Stimulated activated CD8-positive, alpha-beta memory T cell treated with anti-CD3 and anti-CD28 coated beads, Interleukin-12 subunit alpha, Interleukin-12 subunit beta, amount 100 ng/mL, for 4 hours (primary cell): ENCODE results near the gene ADIPOR2.
"Not testable (repeated sequence)": the region's sequence is repeated elsewhere in the genome, so short reads cannot be mapped to it uniquely, and the experiment has no call there.

ENCODE experiments used
- DNase-seq: peaks from one replicate; pipeline ENCODE4 v3.0.0-alpha.2; 2020; ENCODE audit warnings: low read depth

ADIPOR2 gene

DNA sequence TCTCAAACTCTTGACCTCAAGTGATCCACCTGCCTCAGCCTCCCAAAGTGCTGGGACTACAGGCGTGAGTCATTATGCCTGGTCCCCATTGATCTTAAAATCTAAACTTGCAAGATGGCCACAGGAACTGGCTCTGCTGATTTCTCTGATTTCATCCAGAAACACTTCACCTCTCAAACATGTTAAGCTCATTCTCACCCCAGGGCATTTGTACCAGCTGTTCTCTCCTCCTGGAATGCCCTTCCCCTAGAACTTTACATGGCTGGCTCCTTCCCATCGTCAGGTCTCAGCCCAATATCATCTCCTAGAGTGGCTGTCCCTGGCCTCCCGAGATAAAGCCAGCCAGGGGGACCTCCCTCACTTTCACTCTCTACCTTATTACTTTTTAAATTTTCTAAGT, 124.2 kb downstream of the ADIPOR2 start:
- no peak for DNase-seq

DNA sequence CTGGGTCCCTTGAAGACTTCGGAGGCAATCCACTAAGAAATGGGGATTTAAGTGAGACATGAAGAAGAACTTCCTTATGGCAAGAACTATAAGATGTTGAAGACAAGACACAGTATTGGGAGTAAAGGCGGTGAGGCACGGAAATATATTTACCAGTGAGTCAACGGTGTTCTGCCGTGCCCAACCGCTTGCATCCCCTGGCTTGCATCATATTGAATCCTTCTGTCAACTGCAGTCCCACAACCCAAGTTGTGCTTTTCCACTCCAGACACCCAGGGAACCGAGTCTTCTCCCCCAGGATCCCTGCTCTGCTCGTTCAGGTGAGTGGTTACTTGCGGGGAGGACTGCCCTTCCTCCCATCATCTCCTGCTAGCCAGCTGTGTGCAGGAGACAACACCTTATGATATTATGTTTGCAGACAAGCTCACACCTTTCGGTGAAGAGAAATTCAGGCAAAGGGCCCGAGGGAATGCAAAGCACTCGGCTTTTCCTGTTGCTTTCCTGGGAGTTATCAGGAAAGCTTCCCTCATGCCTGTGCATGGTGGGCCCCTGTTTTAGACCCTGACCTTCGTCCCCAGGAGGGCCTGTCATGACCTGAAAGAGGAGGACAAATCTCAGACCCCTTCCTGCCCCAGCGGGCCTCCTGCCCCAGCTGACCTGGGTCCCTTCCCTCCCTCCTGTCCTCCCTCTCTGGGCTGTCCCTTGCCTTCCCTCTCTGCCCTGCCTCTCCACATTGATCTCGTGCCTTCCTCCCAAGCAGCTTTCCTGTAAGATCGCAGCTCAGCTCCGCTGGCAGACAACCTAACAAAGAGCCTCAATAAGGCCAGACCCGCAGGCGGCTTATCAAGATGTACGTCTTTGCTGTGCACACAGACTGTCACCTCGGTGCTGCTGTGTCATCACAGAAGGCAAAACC, 125.2 kb downstream of the ADIPOR2 start:
- DNase-seq: no peak

DNA sequence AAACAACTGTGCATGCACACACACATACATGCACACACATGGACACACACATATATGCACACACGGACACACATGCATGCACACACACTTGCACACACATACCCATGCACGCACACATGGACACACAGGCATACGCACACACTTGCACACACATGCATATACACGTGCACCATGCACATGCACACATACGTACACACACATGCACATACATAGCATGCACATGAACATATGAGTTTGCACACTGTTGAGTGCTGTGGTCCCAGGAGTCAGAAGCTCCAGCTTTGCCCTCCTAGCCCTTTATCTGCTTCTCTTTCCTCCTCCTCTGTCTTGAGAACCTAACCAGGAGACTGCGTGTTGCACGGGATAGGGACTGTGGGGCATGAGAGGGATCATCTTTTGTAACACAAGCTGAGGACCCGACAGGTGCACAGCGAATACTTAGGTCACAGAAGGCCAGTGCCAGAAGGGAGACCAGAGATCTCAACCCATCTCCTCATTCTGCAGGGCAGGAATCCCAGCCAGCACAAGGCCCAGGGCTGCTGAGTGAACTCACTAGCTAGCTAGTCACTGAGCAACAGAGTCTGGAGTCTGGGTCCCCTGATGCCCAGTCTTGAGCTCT, 126.0 kb downstream of the ADIPOR2 start:
- no peak for DNase-seq

DNA sequence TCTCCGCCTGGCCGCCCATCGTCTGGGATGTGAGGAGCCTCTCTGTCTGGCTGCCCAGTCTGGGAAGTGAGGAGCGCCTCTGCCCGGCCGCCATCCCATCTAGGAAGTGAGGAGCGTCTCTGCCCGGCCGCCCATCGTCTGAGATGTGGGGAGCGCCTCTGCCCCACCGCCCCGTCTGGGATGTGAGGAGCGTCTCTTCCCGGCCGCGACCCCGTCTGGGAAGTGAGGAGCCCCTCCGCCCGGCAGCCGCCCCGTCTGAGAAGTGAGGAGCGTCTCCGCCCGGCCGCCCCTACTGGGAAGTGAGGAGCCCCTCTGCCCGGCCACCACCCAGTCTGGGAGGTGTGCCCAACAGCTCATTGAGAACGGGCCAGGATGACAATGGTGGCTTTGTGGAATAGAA, 127.1 kb downstream of the ADIPOR2 start:
- not testable (repeated sequence) for DNase-seq

DNA sequence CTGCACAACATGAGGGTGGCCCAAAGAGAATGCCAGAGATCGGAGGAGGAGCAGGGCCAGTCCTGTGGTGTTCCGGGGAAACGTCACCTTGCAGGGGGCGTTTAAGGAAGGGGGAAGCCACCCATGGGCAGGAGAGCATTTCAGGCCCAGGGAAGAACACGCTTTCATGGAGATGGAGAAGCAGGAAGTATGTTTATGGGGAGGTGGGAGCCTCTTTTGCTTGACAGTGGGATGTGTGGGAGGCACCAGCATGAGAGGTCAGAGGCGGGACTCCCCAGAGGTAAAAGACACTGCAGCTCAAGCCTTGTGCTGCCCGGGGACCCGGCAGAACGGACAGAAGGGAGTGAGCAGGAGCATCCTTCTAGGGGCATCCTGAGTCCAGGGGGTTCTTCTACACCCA, 128.2 kb downstream of the ADIPOR2 start:
- no peak for DNase-seq

DNA sequence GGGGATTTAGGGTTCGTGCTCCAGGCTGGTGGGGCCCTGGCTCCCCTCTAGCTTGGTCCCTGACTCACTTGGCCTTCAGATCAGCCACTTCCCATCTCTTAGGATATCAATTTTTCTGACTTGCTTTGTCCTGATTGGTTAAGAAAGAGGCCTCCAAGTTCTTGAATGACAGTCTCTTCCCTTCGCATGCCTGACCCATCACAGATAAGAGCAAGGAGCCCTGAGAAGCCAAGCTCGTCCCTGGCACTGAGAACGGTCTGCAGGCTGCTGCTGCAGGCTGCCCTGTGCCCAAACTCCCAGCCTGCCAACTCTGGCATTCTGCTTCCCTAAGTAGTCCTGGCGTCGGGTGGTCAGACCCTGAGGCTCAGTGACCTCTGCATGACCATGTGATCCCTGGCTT, 128.7 kb downstream of the ADIPOR2 start:
- no peak for DNase-seq

DNA sequence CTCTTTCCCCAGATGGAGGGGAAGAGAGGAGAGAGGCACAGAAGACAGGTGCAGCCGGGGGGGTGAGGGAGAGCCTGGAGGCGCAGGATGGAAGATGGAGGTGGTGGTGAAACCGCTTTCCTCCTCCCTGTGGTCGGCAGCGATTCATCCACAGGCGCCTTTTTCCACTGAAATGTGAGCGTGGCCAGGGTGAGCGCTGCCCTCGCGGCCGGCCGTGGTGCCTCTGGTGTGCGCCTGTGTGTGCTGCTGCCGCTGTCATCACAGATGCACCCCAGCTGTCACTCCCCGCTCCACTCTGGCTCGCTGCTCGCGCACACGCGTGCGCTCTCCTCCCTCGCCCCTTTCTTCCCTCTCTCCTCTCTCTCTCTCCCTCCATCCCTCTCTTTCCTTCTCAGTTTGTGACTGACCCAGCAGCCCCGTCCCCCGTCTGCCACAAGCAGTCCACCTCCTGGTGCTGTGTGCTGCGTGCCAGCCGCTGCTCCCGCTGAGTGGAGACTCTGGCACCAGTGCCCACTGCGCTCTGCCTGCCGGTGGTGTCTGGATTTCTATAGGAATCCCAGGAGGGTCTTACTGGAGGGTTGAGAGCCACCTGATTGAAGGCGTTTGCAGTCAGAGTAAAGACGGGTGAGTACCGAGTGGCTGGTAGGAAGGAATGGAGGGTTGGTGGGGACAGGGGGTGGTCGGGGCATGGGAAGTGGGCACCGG, 129.5 kb downstream of the ADIPOR2 start, which contains the start of gene LRTM2:
Gene LRTM2 (plus strand): TSS at position 375 of the 705 bp plus-strand sequence. CDS start 7,584 bp downstream, outside the sequence.
- no peak for DNase-seq

DNA sequence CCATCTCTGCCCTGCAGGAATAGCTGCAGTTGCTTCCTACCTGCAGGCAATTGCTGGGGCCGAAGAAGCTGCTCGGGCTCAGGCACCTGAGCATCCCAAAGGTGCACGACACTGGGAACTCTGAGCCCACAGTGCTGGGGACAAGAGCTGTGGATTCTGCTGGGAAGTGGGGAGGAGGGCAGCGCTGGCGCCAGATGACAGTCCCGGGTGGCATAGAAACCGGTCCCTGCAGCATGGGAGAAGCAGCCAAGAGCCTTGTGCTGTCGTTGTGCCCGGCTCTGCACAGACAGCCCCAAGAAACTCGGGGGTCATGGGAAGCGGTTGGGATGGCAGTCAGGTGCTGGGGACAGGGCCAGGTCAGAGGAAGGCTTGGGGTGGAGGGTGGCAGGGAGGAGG, 130.0 kb downstream of the ADIPOR2 start:
- DNase-seq: no peak

DNA sequence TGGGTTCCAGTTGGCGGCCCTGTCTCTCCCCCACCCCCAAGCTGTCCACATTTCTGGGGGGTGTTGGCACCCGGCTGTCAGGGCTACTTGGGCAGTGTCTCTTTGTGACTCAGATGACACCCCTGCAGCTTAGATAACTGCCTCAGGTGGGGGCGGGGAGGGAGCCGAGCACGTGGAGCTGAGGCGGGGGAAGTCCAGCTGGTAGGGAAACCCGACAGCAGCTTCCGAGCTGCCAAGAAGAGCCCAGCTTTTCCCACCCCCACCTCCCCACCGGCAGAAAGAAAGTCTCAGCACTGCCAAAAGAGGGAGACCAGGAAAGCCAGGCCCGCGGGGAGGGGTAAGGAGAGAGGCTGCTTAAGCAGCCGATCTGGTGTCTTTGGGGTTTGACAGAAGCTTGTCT, 130.9 kb downstream of the ADIPOR2 start:
- no peak for DNase-seq

DNA sequence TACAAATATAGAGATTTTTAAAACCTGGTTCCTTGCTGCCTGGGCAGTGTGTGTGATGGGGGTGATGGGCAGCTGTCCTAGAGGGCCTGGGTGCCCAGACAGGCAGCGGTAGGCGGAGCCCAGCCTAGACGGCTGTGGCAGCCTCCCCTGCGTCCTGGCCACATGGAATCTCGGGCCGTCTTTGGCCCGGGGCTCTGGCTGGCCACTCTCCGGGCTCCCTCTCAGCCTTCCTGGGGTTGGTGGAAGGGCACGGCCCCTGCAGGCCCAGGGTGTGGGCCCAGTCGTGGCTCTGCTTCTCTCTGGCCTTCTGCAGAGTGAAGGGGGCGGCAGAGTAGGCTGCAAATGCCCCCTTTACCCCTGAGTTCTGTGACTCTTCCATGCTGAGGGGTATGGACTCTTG, 131.8 kb downstream of the ADIPOR2 start:
- DNase-seq: no peak

DNA sequence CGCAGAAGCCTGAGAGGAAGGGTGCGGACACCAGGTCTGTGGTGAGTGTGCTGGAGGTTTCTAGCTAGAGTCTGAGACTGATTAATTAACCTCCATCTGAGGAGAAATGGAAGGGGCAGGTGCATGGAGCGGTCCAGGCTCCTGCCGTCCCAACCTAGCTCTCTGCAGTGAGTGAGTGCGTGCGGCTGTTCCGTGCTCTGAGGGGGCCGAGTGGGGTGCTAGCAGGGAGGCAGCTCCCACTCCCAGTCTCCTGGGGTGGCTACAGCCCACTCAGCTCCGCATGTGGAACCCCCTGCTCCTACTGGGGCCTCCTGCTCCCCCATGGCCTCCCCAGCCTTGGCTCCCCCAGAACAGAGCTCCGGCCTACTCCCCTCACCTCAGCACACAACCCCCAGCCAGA, 132.4 kb downstream of the ADIPOR2 start:
- DNase-seq: no peak

DNA sequence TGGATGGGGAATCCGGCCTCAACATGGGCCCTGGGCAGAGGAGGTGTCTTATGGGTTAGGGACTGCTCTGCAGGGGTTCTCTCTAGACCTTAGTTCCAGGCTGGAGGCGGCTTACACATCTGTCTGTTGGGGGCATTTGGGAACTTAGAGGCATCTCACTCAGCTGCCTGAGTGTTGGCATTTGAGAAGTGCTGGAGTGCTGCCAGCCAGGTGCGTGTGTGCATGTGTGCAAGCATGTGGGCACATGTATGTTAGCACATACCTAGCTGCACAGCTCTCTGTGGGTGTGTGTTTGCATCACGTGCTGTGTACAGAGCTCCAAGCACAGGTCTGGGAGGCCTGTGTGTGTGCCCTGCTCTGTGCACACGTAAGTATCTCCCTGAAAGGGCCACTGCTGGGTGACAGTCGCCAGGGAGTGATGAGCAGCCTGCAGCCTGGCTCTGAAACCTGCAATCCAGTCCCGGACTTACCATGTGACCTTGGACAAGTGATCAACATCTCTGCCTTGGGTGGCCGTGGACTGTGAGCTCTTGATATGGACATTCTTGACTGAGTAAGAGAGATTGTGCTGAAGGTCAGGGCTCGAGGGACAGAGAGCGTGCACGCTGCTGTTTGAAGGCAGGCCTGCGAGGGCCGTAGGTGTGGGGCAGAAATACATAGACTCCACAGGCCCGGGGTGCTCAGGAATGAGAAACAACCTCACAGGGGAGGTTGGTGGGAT, 134.7 kb downstream of the ADIPOR2 start:
- no peak for DNase-seq

DNA sequence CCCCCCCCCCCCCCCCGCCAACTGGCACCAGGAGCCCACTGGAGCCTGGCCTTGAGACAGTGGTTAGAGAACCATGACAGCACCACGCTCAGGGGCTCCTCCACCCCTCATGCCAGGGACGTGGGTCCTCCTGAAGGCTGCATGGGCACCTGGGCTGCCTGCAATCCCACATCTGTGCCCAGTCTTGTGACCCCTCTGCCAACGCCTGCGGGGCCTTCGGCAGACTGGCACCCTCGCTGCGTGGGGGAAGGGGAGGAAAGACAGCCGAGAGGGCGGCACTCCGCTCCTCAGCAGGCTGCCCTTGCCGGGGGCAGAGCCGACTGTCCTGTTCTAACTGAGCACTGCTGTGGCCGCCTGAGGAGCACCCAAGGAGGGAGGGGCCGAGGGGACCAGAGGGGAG, 135.5 kb downstream of the ADIPOR2 start:
- DNase-seq: no peak

DNA sequence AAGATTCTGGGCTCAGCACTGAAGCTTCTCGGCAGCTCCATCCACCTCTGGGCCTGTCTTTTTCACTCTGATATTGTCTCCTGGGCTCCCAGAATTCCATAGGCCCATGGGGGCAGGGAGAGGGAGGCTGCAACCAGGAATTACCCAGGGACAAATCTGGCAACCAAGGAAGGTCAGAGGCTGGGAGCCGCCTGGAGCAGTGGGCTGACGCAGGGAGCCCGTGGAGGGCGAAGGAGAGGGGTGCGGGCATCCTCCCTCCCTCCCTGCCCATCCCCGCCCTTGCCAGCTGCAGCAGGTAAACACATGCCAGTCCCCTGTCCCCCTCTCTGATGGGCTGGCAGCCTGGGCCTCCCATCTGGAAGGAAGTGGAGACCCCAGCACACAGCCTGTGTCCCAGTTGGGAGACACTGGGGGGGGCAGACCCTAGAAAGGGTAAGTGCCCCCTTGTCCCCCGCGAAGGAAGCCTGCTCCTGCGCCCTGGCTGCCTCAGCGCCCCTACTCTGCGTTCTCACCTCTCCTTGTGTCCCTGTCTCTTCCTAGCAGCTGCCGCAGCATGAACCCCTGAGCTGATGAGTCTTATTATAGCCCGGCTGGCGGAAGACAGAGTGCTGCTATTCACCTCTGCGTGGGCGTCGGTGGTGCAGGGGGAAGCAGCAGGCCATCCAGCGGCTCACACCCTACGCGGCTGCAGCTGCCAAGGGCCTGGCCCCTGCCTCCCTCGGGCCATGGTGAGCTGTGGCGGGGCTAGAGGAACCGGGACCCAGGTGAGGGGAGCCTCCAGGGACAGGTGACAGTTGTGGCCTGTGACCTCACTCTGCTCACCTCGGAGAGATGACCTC, 136.2 kb downstream of the ADIPOR2 start:
- no peak for DNase-seq

DNA sequence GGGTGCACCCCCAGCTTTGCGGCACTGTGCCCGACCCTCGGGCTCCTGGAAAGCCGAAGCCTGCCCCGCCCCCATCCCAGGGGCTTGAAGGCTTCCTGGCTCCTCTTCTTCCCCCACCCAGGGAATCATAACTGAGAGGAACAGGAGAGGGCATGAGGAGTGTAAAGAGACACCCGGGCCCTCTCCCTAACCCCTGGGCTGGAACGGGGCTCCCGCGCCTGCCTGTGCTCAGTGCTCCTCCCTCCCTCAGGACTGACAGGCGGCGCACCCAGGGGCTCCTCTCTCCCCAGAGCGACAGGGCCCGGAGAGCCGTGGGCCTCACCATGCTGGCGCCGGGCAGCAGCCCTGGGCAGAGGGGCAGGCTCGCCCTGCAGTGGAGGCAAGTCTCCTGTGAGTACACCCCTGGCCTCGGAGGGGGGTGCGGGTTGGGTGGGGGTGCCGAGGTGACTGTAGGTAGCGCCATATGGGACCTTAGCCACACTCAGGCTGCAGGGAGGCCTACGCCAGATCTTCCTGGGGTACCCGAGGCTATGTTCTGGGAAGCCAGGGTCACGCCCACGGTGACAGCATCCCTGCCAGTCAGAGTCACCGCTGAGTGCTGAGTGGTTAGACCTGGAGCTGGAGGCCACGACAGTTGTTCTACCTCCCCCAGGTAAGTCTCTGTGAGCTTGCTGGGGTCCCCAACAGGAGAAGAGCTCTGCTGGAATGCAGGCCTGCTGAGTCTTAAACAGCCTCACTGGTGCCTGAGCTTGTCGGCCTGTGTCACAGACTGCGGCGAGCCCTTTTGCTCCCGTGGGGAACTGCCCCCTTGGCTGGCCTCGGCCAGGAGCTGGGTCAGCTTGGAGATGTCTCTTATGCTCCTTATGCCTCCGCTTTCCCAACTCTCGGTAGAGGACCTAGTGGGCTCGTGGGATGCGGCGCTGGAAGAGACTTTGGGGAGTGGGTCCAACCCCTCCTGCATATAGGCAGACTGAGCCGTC, 137.2 kb downstream of the ADIPOR2 start:
- no peak for DNase-seq

DNA sequence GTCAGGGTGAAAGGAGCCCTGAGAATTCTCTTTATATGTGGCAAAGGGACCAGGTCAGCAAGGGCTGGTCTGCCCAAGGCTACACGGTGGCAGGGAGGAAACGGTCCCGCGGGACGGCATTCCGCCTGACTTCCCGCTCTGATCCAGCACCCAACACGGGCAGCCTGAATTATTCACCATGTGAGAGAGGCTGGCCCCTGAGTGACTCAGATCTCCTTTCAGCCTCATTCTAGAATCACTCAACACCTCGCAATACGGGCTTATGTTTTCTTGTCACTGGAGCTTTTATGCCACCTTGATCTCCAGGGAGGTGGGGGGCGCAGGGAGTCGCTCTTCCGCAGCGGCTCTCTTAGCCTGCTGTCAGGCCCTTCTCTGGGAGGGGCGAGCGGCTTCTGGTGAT, 138.0 kb downstream of the ADIPOR2 start:
- no peak for DNase-seq

DNA sequence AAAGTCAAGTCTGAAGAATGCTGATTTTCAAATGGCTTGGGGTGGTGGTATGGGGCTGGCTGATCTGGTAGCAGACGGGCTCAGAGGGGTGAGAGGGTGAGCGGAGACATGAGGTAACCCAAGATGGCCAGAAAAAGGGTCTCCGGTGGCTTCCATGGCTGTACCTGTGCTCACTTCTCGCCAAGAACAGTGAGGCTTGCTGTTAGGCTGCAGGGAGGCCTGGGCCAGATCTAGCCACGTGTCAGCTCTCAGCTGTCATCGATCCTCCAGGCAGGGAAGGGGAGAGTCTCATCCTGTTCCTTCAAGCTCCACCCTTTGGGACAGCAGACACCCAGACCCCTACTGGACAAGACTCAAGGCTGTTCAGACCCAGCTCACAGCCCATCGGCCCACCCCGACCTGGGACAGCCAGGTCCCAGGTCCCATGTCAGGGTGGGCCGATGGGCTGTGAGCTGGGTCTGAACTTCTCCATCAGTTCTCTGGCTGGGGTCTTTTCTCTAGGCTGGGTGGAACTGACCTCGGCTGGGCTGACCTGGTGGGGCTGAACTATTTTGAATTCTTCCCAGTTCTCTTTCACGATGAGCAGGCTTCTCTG, 138.5 kb downstream of the ADIPOR2 start:
- DNase-seq: no peak

DNA sequence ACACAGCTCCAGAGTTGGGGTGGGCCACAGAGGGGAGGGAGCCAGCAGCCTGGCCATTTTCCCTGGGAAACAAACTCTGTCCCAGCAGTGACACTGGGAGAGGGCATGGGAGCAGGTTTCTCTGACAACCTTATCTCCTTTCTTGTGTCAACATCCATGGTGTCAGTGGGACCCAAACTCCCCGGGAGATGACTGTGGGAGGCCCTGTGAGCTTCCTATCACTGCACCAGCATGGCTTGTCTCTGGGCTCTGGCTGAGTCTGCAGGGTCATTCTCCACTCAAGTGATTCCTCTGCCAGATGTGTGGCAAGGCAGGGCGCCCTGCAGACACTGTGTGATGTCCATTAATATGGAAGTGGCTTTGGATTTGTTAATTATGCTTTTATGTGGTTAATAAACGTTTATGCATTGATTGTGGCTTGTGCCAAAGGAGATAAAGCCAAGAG, 139.6 kb downstream of the ADIPOR2 start:
- DNase-seq: no peak
